OCI-LY7 (cell line): ENCODE results near the gene COL6A3. TPM values are rescaled to one million over a fixed set of nuclear protein-coding genes. Genes with fewer than 3 reads are reported as not detected.
A peak's percentile ranks its signal among the peaks of the same experiment; 100 is the strongest.

ENCODE experiments used
- BruUV-seq: library from RNA; stranded (reverse); fragments of 400-500 nt; replicated peaks from 2 replicates; lab custom pipeline; 2021; lab: Mats Ljungman, UMichigan
- CTCF ChIA-PET: fragments of 300-600 bp; sonication (Branson Sonifier 250); formaldehyde crosslinking; loops from one replicate; lab custom pipeline; 2022; ENCODE audit warnings: antibody characterized with exemption; ENCODE audit not compliant: unreplicated experiment; lab: Charles Lee
- POLR2A ChIA-PET: fragments of 300-600 bp; sonication (Branson Sonifier 250); formaldehyde crosslinking; loops from one replicate; lab custom pipeline; 2022; ENCODE audit warnings: antibody characterized with exemption; lab: Charles Lee
- DNase-seq: peaks from one replicate; pipeline ENCODE4 v3.0.0-alpha.2; 2015; ENCODE audit warnings: low spot score
- H2AFZ ChIP-seq: fragments of 200-600 bp; sonication (generic), shearing (Covaris generic); 2 replicates; pipeline ENCODE4 v1.6.1; 2014; ENCODE audit warnings: mild to moderate bottlenecking, antibody characterized with exemption, low read length, moderate library complexity
- H3K27ac ChIP-seq: fragments of 200-600 bp; sonication (generic); 2 replicates; pipeline ENCODE4 v1.5.1; 2014; ENCODE audit warnings: mixed run types, low read depth, mild to moderate bottlenecking, moderate library complexity, low read length, inconsistent platforms; ENCODE audit not compliant: poor library complexity, severe bottlenecking
- H3K36me3 ChIP-seq: fragments of 200-600 bp; sonication (generic); 2 replicates; pipeline ENCODE4 v1.6.1; 2014; ENCODE audit warnings: mild to moderate bottlenecking, antibody characterized with exemption, low read length, moderate library complexity, mixed read lengths; ENCODE audit not compliant: insufficient read depth
- H3K4me1 ChIP-seq: fragments of 200-600 bp; sonication (generic); 2 replicates; pipeline ENCODE4 v1.5.1; 2014; ENCODE audit warnings: mild to moderate bottlenecking, low read length; ENCODE audit not compliant: insufficient read depth, poor library complexity, severe bottlenecking
- H3K4me2 ChIP-seq: fragments of 200-600 bp; sonication (generic); 2 replicates; pipeline ENCODE4 v1.6.1; 2014; ENCODE audit warnings: mild to moderate bottlenecking, low read length
- H3K4me3 ChIP-seq: fragments of 200-600 bp; sonication (generic); 2 replicates; pipeline ENCODE4 v1.5.1; 2014; ENCODE audit warnings: mild to moderate bottlenecking, low read depth, low read length; ENCODE audit not compliant: poor library complexity, severe bottlenecking
- H3K79me2 ChIP-seq: fragments of 200-600 bp; sonication (generic); 2 replicates; pipeline ENCODE4 v1.6.1; 2016; ENCODE audit warnings: low read depth, mild to moderate bottlenecking, low read length, moderate library complexity, mixed read lengths; ENCODE audit not compliant: insufficient read depth
- H3K9me2 ChIP-seq: fragments of 200-600 bp; sonication (generic); 2 replicates; pipeline ENCODE4 v1.6.1; 2016; ENCODE audit warnings: mild to moderate bottlenecking, low read length, mixed read lengths; ENCODE audit not compliant: insufficient read depth
- H3K9me3 ChIP-seq: fragments of 200-600 bp; sonication (generic); 2 replicates; pipeline ENCODE4 v1.6.1; 2014; ENCODE audit warnings: mild to moderate bottlenecking, mixed run types, low read length, mixed read lengths
- H4K20me1 ChIP-seq: fragments of 200-600 bp; sonication (generic); 2 replicates; pipeline ENCODE4 v1.6.1; 2014; ENCODE audit warnings: mild to moderate bottlenecking, antibody characterized with exemption, low read length, moderate library complexity, mixed read lengths; ENCODE audit not compliant: insufficient read depth
- CTCF ChIP-seq: fragments of 200-600 bp; sonication (generic); conservative IDR thresholded peaks from 2 replicates; pipeline ENCODE4 v1.5.1; 2014; ENCODE audit warnings: mild to moderate bottlenecking, antibody characterized with exemption, low read length, moderate library complexity, mixed read lengths
- EZH2phosphoT487 ChIP-seq: fragments of 200-600 bp; sonication (generic); IDR thresholded peaks from 2 replicates; pipeline ENCODE4 v1.6.1; 2018; ENCODE audit warnings: low read depth, borderline replicate concordance, mild to moderate bottlenecking, mixed run types, antibody characterized with exemption, low read length, moderate library complexity, mixed read lengths
- intact Hi-C: fragments of 100-400 bp; cut with micrococcal nuclease; formaldehyde crosslinking; loops from one replicate; pipeline ENCODE4 v1.10.0; 2022; ENCODE audit not compliant: unreplicated experiment
- total RNA-seq, 2 experiments: library from RNA; depleted of rRNA in 1 of 2; stranded (reverse); fragments of >200 nt in 1 of 2; shearing (Covaris generic) in 1 of 2; gene quantifications; 2 replicates each; pipeline ENCODE4 v1.2.3, GENCODE V29; 2014 to 2022

COL6A3 gene
- total RNA-seq, 2 experiments from 2014 or later = not detected

DNA sequence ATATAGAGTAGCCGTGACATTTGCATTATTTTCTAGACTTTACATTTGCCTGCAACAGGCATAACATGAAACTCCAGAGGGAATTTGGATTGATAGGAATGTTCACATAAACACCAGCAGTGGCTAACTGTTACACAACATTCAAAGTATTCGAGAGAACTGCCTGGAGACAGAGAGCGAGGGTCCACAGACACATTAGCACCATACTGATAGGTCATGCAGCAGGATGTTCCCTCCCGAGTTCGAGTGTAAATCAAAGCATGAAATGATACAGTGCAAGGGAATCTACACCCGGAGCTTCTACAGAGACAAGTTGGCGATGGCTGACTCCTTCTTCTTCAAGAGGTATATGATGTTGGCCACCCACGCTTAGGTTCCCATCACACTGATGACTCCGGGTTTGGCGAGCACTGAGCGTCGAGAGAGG, 89.5 kb downstream of the COL6A3 start:
- no peaks in the 10 kb centered on the region for H3K36me3 ChIP-seq
- no peak overlapping the region for H3K4me2 ChIP-seq
- no peak overlapping the region for H2AFZ ChIP-seq
- H3K4me3 ChIP-seq = no peak overlapping the region
- TF ChIP-seq CTCF (no peak), EZH2phosphoT487 (no peak)
- no peaks in the 10 kb centered on the region for H3K4me1 ChIP-seq
- intact Hi-C loops = no loop called here
- no peaks in the 10 kb centered on the region for H4K20me1 ChIP-seq
- no peak for DNase-seq
- H3K79me2 ChIP-seq = no peaks in the 10 kb centered on the region
- CTCF ChIA-PET = no interaction called here
- POLR2A ChIA-PET = no interaction called here
- no peak overlapping the region for H3K27ac ChIP-seq
- no TSS peak for BruUV-seq
- no peaks in the 10 kb centered on the region for H3K9me2 ChIP-seq
- no peaks in the 10 kb centered on the region for H3K9me3 ChIP-seq

GRCh38 chr2:237323656-237324055, 90.3 kb downstream of the COL6A3 start:
- H3K36me3 ChIP-seq = no peaks in the 10 kb centered on the region
- no TSS peak for BruUV-seq
- no peaks in the 10 kb centered on the region for H3K9me3 ChIP-seq
- H2AFZ ChIP-seq = no peak overlapping the region
- no peak overlapping the region for H3K4me2 ChIP-seq
- H4K20me1 ChIP-seq = no peaks in the 10 kb centered on the region
- no peak overlapping the region for H3K27ac ChIP-seq
- H3K79me2 ChIP-seq = no peaks in the 10 kb centered on the region
- TF ChIP-seq EZH2phosphoT487 (no peak), CTCF (no peak)
- ChIA-PET POLR2A (no interaction called here), CTCF (no interaction called here)
- H3K4me3 ChIP-seq = no peak overlapping the region
- H3K4me1 ChIP-seq = no peaks in the 10 kb centered on the region
- DNase-seq = no peak
- intact Hi-C loops = no loop called here
- H3K9me2 ChIP-seq = no peaks in the 10 kb centered on the region

- no peak overlapping the region for H3K4me3 ChIP-seq
- no TSS peak for BruUV-seq
- peak; percentile 21 for DNase-seq
- H4K20me1 ChIP-seq = no peaks in the 10 kb centered on the region
- no peaks in the 10 kb centered on the region for H3K36me3 ChIP-seq
- CTCF ChIA-PET = no interaction called here
- no peak overlapping the region for H2AFZ ChIP-seq
- peak; percentile 53; the same call in 1 of the 2 replicates for TF ChIP-seq CTCF
- TF ChIP-seq EZH2phosphoT487 = no peak
- no peaks in the 10 kb centered on the region for H3K4me1 ChIP-seq
- intact Hi-C loops = loop anchor here (1.0 kb wide), 2 partner anchors 168 to 200 kb away; no protein-coding TSS in a partner anchor
- no peak overlapping the region for H3K4me2 ChIP-seq
- H3K27ac ChIP-seq = no peak overlapping the region
- no peaks in the 10 kb centered on the region for H3K79me2 ChIP-seq
- no peaks in the 10 kb centered on the region for H3K9me2 ChIP-seq
- H3K9me3 ChIP-seq = no peaks in the 10 kb centered on the region
- POLR2A ChIA-PET = no interaction called here
Observed at GRCh38 chr2:237322564-237322963, 91.4 kb downstream of the COL6A3 start.
